Caco-2 (cell line): ENCODE data around the gene UBL7. TPM values are rescaled to one million over a fixed set of nuclear protein-coding genes. Genes with fewer than 3 reads are reported as not detected.

ENCODE experiments used
- BruUV-seq: library from RNA; stranded (reverse); fragments of 400-500 nt; replicated peaks from 2 replicates; lab custom pipeline; 2021; lab: Mats Ljungman, UMichigan
- CTCF ChIA-PET: fragments of 300-600 bp; sonication (Branson Sonifier 250); formaldehyde crosslinking; loops from one replicate; lab custom pipeline; 2022; ENCODE audit warnings: antibody characterized with exemption; lab: Charles Lee
- POLR2A ChIA-PET: fragments of 300-600 bp; sonication (Branson Sonifier 250); formaldehyde crosslinking; loops from one replicate; lab custom pipeline; 2022; ENCODE audit warnings: antibody characterized with exemption; lab: Charles Lee
- DNase-seq, 2 experiments: peaks; one replicate each; pipeline versions ENCODE4 v3.0.0 to v3.0.0-alpha.2; 2020 to 2022
- H3K27me3 ChIP-seq: replicated peaks from 2 replicates; pipeline ENCODE4 v1.6.0; 2011; ENCODE audit warnings: low read length; ENCODE audit not compliant: control insufficient read depth, insufficient read depth
- H3K36me3 ChIP-seq: 2 replicates; pipeline ENCODE4 v1.5.1; 2011; ENCODE audit warnings: low read length; ENCODE audit not compliant: control insufficient read depth, insufficient read depth
- H3K4me1 ChIP-seq: fragments of 250-450 bp; sonication (Bioruptor Pico); 2 replicates; pipeline ENCODE4 v1.5.1; 2020; ENCODE audit warnings: mild to moderate bottlenecking
- H3K4me3 ChIP-seq: 2 replicates; pipeline ENCODE4 v1.5.1; 2011; ENCODE audit warnings: low read depth, mild to moderate bottlenecking, control low read depth, low read length
- H3K9me3 ChIP-seq: fragments of 250-450 bp; sonication (Bioruptor Pico); 2 replicates; pipeline ENCODE4 v1.5.1; 2020; ENCODE audit warnings: mild to moderate bottlenecking, moderate library complexity
- H3K27ac Mint-ChIP-seq: one replicate; pipeline ENCODE4 v1.8.0; 2022; ENCODE audit warnings: mixed read lengths; ENCODE audit not compliant: unreplicated experiment
- H3K27me3 Mint-ChIP-seq: one replicate; pipeline ENCODE4 v1.8.0; 2022; ENCODE audit warnings: mixed read lengths; ENCODE audit not compliant: insufficient read depth, unreplicated experiment
- H3K36me3 Mint-ChIP-seq: one replicate; pipeline ENCODE4 v1.8.0; 2022; ENCODE audit warnings: mild to moderate bottlenecking, mixed read lengths; ENCODE audit not compliant: insufficient read depth, unreplicated experiment
- H3K4me1 Mint-ChIP-seq: one replicate; pipeline ENCODE4 v1.8.0; 2022; ENCODE audit warnings: low read depth, mixed read lengths; ENCODE audit not compliant: unreplicated experiment
- H3K4me3 Mint-ChIP-seq: one replicate; pipeline ENCODE4 v1.8.0; 2022; ENCODE audit warnings: mild to moderate bottlenecking, moderate library complexity, mixed read lengths; ENCODE audit not compliant: unreplicated experiment
- H3K9me3 Mint-ChIP-seq: one replicate; pipeline ENCODE4 v1.8.0; 2022; ENCODE audit warnings: mixed read lengths; ENCODE audit not compliant: unreplicated experiment
- CTCF ChIP-seq, 2 experiments: fragments of 200-600 bp in 1 of 2; IDR thresholded peaks; 1 replicate in 1 of 2; 2 replicates in 1 of 2; pipeline versions ENCODE4 v1.5.1 to v1.8.0; 2011 to 2022; ENCODE audit warnings: antibody characterized with exemption in 1 of 2, control low read depth in 1 of 2, inconsistent platforms in 1 of 2, low read depth in 1 of 2, low read length in 1 of 2, mild to moderate bottlenecking in 1 of 2, moderate library complexity in 1 of 2; ENCODE audit not compliant: insufficient read depth in 1 of 2, severe bottlenecking in 1 of 2, unreplicated experiment in 1 of 2
- intact Hi-C: fragments of 100-400 bp; cut with micrococcal nuclease; formaldehyde crosslinking; loops from one replicate; pipeline ENCODE4 v1.10.0; 2022; ENCODE audit not compliant: unreplicated experiment
- total RNA-seq: library from RNA; stranded (reverse); gene quantifications from 2 replicates; pipeline ENCODE4 v1.2.3, GENCODE V29; 2022

Gene UBL7
- total RNA-seq, 1 experiment from 2014 or later = 34.4 TPM

GRCh38 chr15:74411686-74412085, 49.3 kb downstream of the UBL7 start:
- Mint-ChIP-seq H3K4me1 (peaks cover 3% of the 10 kb centered on the region), H3K9me3 (no peaks in the 10 kb centered on the region), H3K27me3 (no peaks in the 10 kb centered on the region), H3K36me3 (peaks cover 55% of the 10 kb centered on the region), H3K4me3 (no peak overlapping the region), H3K27ac (no peak overlapping the region)
- POLR2A ChIA-PET = no interaction called here
- Histone ChIP-seq H3K27me3 (no peaks in the 10 kb centered on the region), H3K4me3 (no peak overlapping the region), H3K36me3 (no peaks in the 10 kb centered on the region; the same call in none of the 2 replicates), H3K9me3 (no peaks in the 10 kb centered on the region), H3K4me1 (no peaks in the 10 kb centered on the region)
- intact Hi-C loops = no loop called here
- DNase-seq = no peak
- TF ChIP-seq CTCF (IDR thresholded peaks at IDR 0.05; ENCODE audit: insufficient read depth in 1 of 2, low read depth in 1 of 2, low read length in 1 of 2, severe bottlenecking in 1 of 2, unreplicated experiment in 1 of 2) = no peak
- CTCF ChIA-PET = interaction anchor here (0.5 kb wide), 1 partner anchor 108 kb away, joined by 3 read pairs; no protein-coding TSS in a partner anchor
- BruUV-seq = no TSS peak

GRCh38 chr15:74410502-74410901, 50.5 kb downstream of the UBL7 start:
- H3K36me3 ChIP-seq = no peaks in the 10 kb centered on the region; the same call in 1 of the 2 replicates
- ChIA-PET CTCF (interaction anchor here (1.0 kb wide), 1 partner anchor 50 kb away, joined by 3 read pairs; the partner anchor contains the start of gene UBL7), POLR2A (no interaction called here)
- no peak for TF ChIP-seq CTCF (IDR thresholded peaks at IDR 0.05; ENCODE audit: insufficient read depth in 1 of 2, low read depth in 1 of 2, low read length in 1 of 2, severe bottlenecking in 1 of 2, unreplicated experiment in 1 of 2)
- H3K9me3 ChIP-seq = no peaks in the 10 kb centered on the region
- intact Hi-C loops = no loop called here
- BruUV-seq = no TSS peak
- Mint-ChIP-seq H3K27ac (no peak overlapping the region), H3K27me3 (no peaks in the 10 kb centered on the region), H3K4me3 (no peak overlapping the region), H3K36me3 (peaks cover 45% of the 10 kb centered on the region), H3K9me3 (no peaks in the 10 kb centered on the region), H3K4me1 (peaks cover 9% of the 10 kb centered on the region)
- H3K4me3 ChIP-seq = no peak overlapping the region
- DNase-seq = no peak
- H3K4me1 ChIP-seq = no peaks in the 10 kb centered on the region
- no peaks in the 10 kb centered on the region for H3K27me3 ChIP-seq

- H3K4me1 ChIP-seq = no peaks in the 10 kb centered on the region
- H3K4me1 Mint-ChIP-seq = peaks cover 9% of the 10 kb centered on the region
- H3K9me3 ChIP-seq = no peaks in the 10 kb centered on the region
- no peaks in the 10 kb centered on the region for H3K9me3 Mint-ChIP-seq
- intact Hi-C loops = no loop called here
- H3K27me3 Mint-ChIP-seq = no peaks in the 10 kb centered on the region
- H3K4me3 ChIP-seq = no peak overlapping the region
- POLR2A ChIA-PET = no interaction called here
- no peak for DNase-seq
- H3K27me3 ChIP-seq = no peaks in the 10 kb centered on the region
- CTCF ChIA-PET = interaction anchor here (1.0 kb wide), 1 partner anchor 27 kb away, joined by 3 read pairs; no protein-coding TSS in a partner anchor
- BruUV-seq = TSS peak; percentile 59
- H3K36me3 ChIP-seq = no peaks in the 10 kb centered on the region; the same call in 1 of the 2 replicates
- no peak for TF ChIP-seq CTCF (IDR thresholded peaks at IDR 0.05; ENCODE audit: insufficient read depth in 1 of 2, low read depth in 1 of 2, low read length in 1 of 2, severe bottlenecking in 1 of 2, unreplicated experiment in 1 of 2)
- H3K4me3 Mint-ChIP-seq = no peak overlapping the region
- H3K36me3 Mint-ChIP-seq = peaks cover 34% of the 10 kb centered on the region
- H3K27ac Mint-ChIP-seq = no peak overlapping the region
These were observed 51.7 kb downstream of the UBL7 start for GRCh38 chr15:74409225-74409624.
